ENCODE data around the gene MANBA.
"Not testable (repeated sequence)": the region's sequence is repeated elsewhere in the genome, so short reads cannot be mapped to it uniquely, and the experiment has no call there.

MANBA gene

DNA sequence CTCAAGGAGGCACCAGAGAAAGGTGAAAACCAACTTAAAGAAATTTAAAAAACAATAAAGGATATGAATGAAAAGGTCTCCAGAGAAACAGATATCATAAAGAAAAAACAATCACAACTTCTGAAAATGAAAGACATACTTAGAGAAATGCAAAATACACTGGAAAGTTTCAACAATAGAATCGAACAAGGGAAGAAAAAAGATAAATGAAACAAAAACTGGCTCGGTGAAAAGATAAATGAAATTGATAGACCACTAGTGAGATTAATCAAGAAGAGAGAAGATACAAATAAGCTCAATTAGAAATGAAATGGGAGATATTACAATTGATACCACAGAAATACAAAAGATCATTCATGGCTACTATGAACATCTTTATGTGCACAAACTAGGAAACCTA lies 22.0 kb downstream of the MANBA start:
- peaks cover 29% of the 10 kb centered on the region for H3K36me3 Mint-ChIP-seq
- H3K4me1 Mint-ChIP-seq (ENCODE audit: low read depth): peaks cover 43% of the 10 kb centered on the region
- not testable (repeated sequence) for H3K9me3 Mint-ChIP-seq (ENCODE audit: low read depth); H3K27me3 Mint-ChIP-seq; H3K27ac Mint-ChIP-seq; H3K4me3 Mint-ChIP-seq

- no peak overlapping the region for H3K27ac Mint-ChIP-seq
- H3K27me3 Mint-ChIP-seq: no peaks in the 10 kb centered on the region
- H3K4me1 Mint-ChIP-seq (ENCODE audit: low read depth): peaks cover 40% of the 10 kb centered on the region
- H3K36me3 Mint-ChIP-seq: peaks cover 28% of the 10 kb centered on the region
- no peak overlapping the region for H3K4me3 Mint-ChIP-seq
- H3K9me3 Mint-ChIP-seq (ENCODE audit: low read depth): peaks cover 6% of the 10 kb centered on the region
Measured at GRCh38 chr4:102736636-102737549, 23.9 kb downstream of the MANBA start.

DNA sequence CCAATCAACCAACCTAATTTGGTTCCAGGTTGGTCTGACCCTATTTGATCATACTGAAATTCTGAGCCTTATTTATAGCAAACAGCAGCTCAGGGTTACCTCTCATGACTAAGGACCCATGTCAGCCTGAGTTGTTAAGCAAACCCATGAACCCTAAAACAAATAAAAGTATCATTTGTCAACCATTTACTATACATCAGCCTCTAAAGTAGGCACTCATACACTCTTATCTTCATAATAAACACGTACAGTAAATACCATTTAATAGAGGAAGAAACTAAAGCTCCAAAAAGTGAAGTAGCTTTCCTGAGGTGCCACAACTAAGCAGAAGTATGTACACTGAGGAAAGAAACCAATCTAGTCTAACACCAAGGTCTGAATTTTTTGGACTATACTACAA lies 25.2 kb downstream of the MANBA start:
- Mint-ChIP-seq H3K4me1 (ENCODE audit: low read depth) (peaks cover 35% of the 10 kb centered on the region), H3K36me3 (peaks cover 38% of the 10 kb centered on the region), H3K4me3 (no peak overlapping the region), H3K27ac (no peak overlapping the region), H3K9me3 (ENCODE audit: low read depth) (peaks cover 8% of the 10 kb centered on the region), H3K27me3 (no peaks in the 10 kb centered on the region)

- Mint-ChIP-seq H3K36me3 (peaks cover 39% of the 10 kb centered on the region), H3K27ac (peak overlapping the region; percentile 28), H3K27me3 (no peaks in the 10 kb centered on the region), H3K9me3 (ENCODE audit: low read depth) (peaks cover 10% of the 10 kb centered on the region), H3K4me1 (ENCODE audit: low read depth) (peaks cover 34% of the 10 kb centered on the region), H3K4me3 (no peak overlapping the region)
Measured at GRCh38 chr4:102734591-102735385, 26.0 kb downstream of the MANBA start.

- H3K36me3 Mint-ChIP-seq: peaks cover 39% of the 10 kb centered on the region
- H3K4me3 Mint-ChIP-seq: no peak overlapping the region
- no peaks in the 10 kb centered on the region for H3K27me3 Mint-ChIP-seq
- peaks cover 34% of the 10 kb centered on the region for H3K4me1 Mint-ChIP-seq (ENCODE audit: low read depth)
- H3K27ac Mint-ChIP-seq: no peak overlapping the region
- peaks cover 10% of the 10 kb centered on the region for H3K9me3 Mint-ChIP-seq (ENCODE audit: low read depth)
Measured at GRCh38 chr4:102734116-102734515, 26.7 kb downstream of the MANBA start.

GRCh38 chr4:102733084-102733483 lies 27.7 kb downstream of the MANBA start:
- Mint-ChIP-seq H3K27me3 (no peaks in the 10 kb centered on the region), H3K9me3 (ENCODE audit: low read depth) (peaks cover 4% of the 10 kb centered on the region), H3K36me3 (peaks cover 34% of the 10 kb centered on the region), H3K27ac (no peak overlapping the region), H3K4me3 (no peak overlapping the region), H3K4me1 (ENCODE audit: low read depth) (peaks cover 27% of the 10 kb centered on the region)

GRCh38 chr4:102732678-102733077 lies 28.1 kb downstream of the MANBA start:
- peaks cover 25% of the 10 kb centered on the region for H3K4me1 Mint-ChIP-seq (ENCODE audit: low read depth)
- peaks cover 4% of the 10 kb centered on the region for H3K9me3 Mint-ChIP-seq (ENCODE audit: low read depth)
- H3K27me3 Mint-ChIP-seq: no peaks in the 10 kb centered on the region
- H3K36me3 Mint-ChIP-seq: peaks cover 34% of the 10 kb centered on the region
- H3K4me3 Mint-ChIP-seq: no peak overlapping the region
- H3K27ac Mint-ChIP-seq: no peak overlapping the region

- peaks cover 34% of the 10 kb centered on the region for H3K36me3 Mint-ChIP-seq
- H3K9me3 Mint-ChIP-seq (ENCODE audit: low read depth): peaks cover 4% of the 10 kb centered on the region
- H3K4me3 Mint-ChIP-seq: no peak overlapping the region
- no peak overlapping the region for H3K27ac Mint-ChIP-seq
- H3K4me1 Mint-ChIP-seq (ENCODE audit: low read depth): peaks cover 19% of the 10 kb centered on the region
- no peaks in the 10 kb centered on the region for H3K27me3 Mint-ChIP-seq
Measured at GRCh38 chr4:102730968-102731533, 29.7 kb downstream of the MANBA start.

GRCh38 chr4:102729486-102729885 lies 31.3 kb downstream of the MANBA start:
- H3K9me3 Mint-ChIP-seq (ENCODE audit: low read depth); H3K4me3 Mint-ChIP-seq; H3K4me1 Mint-ChIP-seq (ENCODE audit: low read depth); H3K27ac Mint-ChIP-seq; H3K27me3 Mint-ChIP-seq: not testable (repeated sequence)
- H3K36me3 Mint-ChIP-seq: peaks cover 40% of the 10 kb centered on the region

DNA sequence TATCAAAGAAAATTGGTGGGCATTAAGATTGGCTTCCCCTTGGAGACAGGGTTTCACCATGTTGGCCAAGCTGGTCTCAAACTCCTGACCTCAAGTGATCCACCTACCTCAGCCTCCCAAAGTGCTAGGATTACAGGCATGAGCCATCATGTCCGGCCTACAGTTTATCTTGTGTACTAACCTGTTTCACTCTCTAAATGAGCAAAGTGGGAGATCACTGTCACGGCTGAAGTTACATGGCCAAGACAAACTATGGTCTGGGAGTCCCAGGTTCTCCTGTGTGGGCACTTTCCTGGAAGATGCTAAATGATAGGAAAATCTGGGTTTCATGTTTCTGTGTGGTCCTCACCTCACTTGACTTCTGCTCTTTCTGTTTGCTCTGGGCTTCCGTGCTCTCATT lies 33.8 kb downstream of the MANBA start:
- not testable (repeated sequence) for H3K27me3 Mint-ChIP-seq; H3K4me1 Mint-ChIP-seq (ENCODE audit: low read depth); H3K9me3 Mint-ChIP-seq (ENCODE audit: low read depth); H3K4me3 Mint-ChIP-seq; H3K27ac Mint-ChIP-seq
- peaks cover 37% of the 10 kb centered on the region for H3K36me3 Mint-ChIP-seq

GRCh38 chr4:102726068-102726467 lies 34.7 kb downstream of the MANBA start:
- H3K4me3 Mint-ChIP-seq: no peak overlapping the region
- H3K4me1 Mint-ChIP-seq (ENCODE audit: low read depth): peaks cover 5% of the 10 kb centered on the region
- peaks cover 4% of the 10 kb centered on the region for H3K9me3 Mint-ChIP-seq (ENCODE audit: low read depth)
- H3K36me3 Mint-ChIP-seq: peaks cover 32% of the 10 kb centered on the region
- H3K27me3 Mint-ChIP-seq: no peaks in the 10 kb centered on the region
- no peak overlapping the region for H3K27ac Mint-ChIP-seq

GRCh38 chr4:102725229-102725628 lies 35.5 kb downstream of the MANBA start:
- peaks cover 5% of the 10 kb centered on the region for H3K4me1 Mint-ChIP-seq (ENCODE audit: low read depth)
- no peaks in the 10 kb centered on the region for H3K9me3 Mint-ChIP-seq (ENCODE audit: low read depth)
- peaks cover 29% of the 10 kb centered on the region for H3K36me3 Mint-ChIP-seq

DNA sequence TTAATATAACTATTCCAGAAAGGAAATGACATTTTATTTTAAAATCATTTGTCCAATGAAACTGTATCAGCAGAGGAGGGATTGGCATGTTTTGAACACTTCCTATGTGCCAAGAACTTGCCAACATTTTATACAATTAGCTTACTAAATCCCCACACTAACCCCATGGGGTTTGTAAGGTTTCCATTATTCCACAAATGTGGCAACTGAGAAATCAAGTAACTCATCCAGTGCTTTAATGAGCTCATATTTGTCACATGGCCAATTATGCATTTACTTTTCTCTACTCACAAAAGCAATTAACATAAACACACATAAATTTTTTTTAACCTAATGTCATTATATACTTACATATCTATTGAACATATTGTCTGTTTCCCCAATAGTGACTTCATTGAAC lies 37.3 kb downstream of the MANBA start:
- no peak overlapping the region for H3K4me3 Mint-ChIP-seq
- no peaks in the 10 kb centered on the region for H3K9me3 Mint-ChIP-seq (ENCODE audit: low read depth)
- peaks cover 28% of the 10 kb centered on the region for H3K36me3 Mint-ChIP-seq
- H3K27me3 Mint-ChIP-seq: no peaks in the 10 kb centered on the region
- peaks cover 2% of the 10 kb centered on the region for H3K4me1 Mint-ChIP-seq (ENCODE audit: low read depth)
- no peak overlapping the region for H3K27ac Mint-ChIP-seq

More at GRCh38 chr4:102725229-102725628, 35.5 kb downstream of the MANBA start:
- Mint-ChIP-seq H3K27ac (no peak overlapping the region), H3K4me3 (no peak overlapping the region), H3K27me3 (no peaks in the 10 kb centered on the region)

DNA sequence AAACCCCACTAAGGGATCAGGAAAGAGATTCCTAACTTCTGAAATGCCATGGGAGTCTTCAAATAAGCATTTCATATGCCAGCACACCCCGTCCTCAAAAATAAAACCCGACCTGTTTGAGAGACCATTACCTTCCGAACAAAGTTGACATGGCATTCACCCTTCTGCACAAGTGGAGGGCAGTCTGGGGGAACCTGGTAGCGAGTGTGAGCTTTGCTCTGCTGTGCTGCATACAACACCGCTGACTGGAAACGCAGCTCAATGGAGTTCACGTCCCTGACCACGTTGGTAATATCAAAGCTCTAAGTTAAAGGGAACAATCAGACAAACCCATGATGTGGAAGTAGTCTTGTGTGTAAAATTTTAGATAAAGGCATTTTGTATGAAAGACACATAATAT lies 38.0 kb downstream of the MANBA start:
- peaks cover 33% of the 10 kb centered on the region for H3K36me3 Mint-ChIP-seq
- no peak overlapping the region for H3K27ac Mint-ChIP-seq
- no peaks in the 10 kb centered on the region for H3K27me3 Mint-ChIP-seq
- no peak overlapping the region for H3K4me3 Mint-ChIP-seq
- H3K4me1 Mint-ChIP-seq (ENCODE audit: low read depth): peaks cover 2% of the 10 kb centered on the region
- H3K9me3 Mint-ChIP-seq (ENCODE audit: low read depth): no peaks in the 10 kb centered on the region
